ENCODE results near the gene RPS3A.

- TF ChIP-seq POLR2A (IDR thresholded peaks at IDR 0.05; ENCODE audit: low read depth, low read length) (no peak), EZH2 (IDR thresholded peaks at IDR 0.05; ENCODE audit: borderline replicate concordance, low read depth, low read length, severe bottlenecking) (no peak), CTCF (IDR thresholded peaks at IDR 0.05; ENCODE audit: extremely low read depth in 1 of 2, insufficient read depth in 1 of 2, low read depth in 1 of 2, low read length in 2 of 2) (no peak), POLR2AphosphoS5 (IDR thresholded peaks at IDR 0.05; ENCODE audit: insufficient read depth, low read depth, low read length) (no peak), MYC (IDR thresholded peaks at IDR 0.05; ENCODE audit: low read depth, low read length) (no peak)
Observed at GRCh38 chr4:151098979-151099228, 524 bp upstream of the RPS3A start.

Data from endothelial cell of umbilical vein (primary cell).